ENCODE measurements around the gene ALDH2.
"Not testable (repeated sequence)": the region's sequence is repeated elsewhere in the genome, so short reads cannot be mapped to it uniquely, and the experiment has no call there.

ALDH2 gene

DNA sequence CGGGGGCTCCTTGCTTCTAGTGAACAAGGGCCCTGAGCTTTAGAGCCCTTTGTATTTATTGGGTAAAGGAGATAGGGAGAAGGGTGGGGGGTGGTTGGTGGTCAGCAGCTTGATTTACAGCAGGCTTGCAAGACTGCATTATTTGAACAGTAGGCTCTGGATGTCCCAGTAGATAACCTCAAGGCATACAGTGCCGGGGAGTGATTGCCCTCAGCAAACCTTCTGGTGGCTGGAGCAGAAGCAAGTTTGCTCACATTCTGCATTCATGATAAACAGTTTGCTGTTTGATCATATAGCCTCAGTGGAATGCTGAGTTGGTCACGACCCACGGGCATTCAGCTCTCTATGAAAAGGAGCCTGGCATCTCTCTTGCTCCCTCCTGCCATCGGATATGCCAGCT lies 58.8 kb downstream of the ALDH2 start:
- no peak for DNase-seq (ENCODE audit: low read depth in 2 of 2, low spot score in 1 of 2)

GRCh38 chr12:111826316-111826715 lies 59.6 kb downstream of the ALDH2 start:
- no peak for DNase-seq (ENCODE audit: low read depth in 2 of 2, low spot score in 1 of 2)

GRCh38 chr12:111826992-111827391 lies 60.3 kb downstream of the ALDH2 start:
- no peak for DNase-seq (ENCODE audit: low read depth in 2 of 2, low spot score in 1 of 2)

- DNase-seq (ENCODE audit: low read depth in 2 of 2, low spot score in 1 of 2), result no peak
These were observed 61.2 kb downstream of the ALDH2 start for GRCh38 chr12:111827907-111828306.

GRCh38 chr12:111828338-111828979 lies 61.7 kb downstream of the ALDH2 start:
- DNase-seq (ENCODE audit: low read depth in 2 of 2, low spot score in 1 of 2), result no peak

DNA sequence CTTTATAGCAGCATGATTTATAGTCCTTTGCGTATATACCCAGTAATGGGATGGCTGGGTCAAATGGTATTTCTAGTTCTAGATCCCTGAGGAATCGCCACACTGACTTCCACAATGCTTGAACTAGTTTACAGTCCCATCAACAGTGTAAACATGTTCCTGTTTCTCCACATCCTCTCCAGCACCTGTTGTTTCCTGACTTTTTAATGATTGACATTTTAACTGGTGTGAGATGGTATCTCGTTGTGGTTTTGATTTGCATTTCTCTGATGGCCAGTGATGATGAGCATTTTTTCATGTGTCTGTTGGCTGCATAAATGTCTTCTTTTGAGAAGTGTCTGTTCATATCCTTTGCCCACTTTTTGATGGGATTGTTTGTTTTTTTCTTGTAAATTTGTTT lies 62.9 kb downstream of the ALDH2 start:
- not testable (repeated sequence) for DNase-seq (ENCODE audit: low read depth in 2 of 2, low spot score in 1 of 2)

DNA sequence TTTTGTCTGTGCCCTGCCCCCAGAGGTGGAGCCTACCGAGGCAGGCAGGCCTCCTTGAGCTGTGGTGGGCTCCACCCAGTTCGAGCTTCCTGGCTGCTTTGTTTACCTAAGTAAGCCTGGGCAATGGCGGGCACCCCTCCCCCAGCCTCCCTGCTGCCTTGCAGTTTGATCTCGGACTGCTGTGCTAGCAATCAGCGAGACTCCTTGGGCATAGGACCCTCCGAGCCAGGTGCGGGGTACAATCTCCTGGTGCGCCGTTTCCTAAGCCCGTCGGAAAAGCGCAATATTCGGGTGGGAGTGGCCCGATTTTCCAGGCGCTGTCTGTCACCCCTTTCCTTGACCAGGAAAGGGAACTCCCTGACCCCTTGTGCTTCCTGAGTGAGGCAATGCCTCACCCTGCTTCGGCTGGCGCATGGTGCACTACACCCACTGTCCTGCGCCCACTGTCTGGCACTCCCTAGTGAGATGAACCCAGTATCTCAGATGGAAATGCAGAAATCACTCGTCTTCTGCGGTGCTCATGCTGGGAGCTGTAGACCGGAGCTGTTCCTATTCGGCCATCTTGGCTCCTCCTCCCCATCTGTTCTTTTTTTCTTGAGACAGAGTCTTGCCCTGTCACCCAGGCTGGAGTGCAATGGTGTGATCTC lies 68.1 kb downstream of the ALDH2 start:
- not testable (repeated sequence) for DNase-seq (ENCODE audit: low read depth in 2 of 2, low spot score in 1 of 2)

DNA sequence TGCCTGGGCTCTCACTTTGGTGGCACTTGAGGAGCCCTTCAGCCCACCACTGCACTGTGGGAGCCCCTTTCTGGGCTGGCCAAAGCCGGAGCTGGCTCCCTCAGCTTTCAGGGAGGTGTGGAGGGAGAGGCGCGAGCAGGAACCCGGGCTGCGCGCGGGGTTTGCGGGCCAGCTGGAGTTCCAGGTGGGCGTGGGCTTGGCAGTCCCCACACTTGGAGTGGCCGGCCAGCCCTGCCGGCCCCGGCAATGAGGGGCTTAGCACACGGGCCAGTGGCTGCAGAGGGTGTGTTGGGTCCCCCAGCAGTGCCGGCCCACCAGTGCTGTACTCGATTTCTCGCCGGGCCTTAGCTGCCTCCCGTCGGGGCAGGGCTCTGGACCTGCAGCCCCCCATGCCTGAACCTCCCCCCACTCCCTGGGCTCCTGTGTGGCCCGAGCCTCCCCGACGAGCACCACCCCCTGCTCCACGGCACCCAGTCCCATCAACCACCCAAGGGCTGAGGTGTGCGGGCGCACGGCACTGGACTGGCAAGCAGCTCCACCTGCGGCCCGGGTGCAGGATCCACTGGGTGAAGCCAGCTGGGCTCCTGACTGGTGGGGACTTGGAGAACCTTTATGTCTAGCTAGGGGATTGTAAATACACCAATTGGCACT lies 68.9 kb downstream of the ALDH2 start:
- not testable (repeated sequence) for DNase-seq (ENCODE audit: low read depth in 2 of 2, low spot score in 1 of 2)

- DNase-seq (ENCODE audit: low read depth in 2 of 2, low spot score in 1 of 2), result no peak
These were observed 71.6 kb downstream of the ALDH2 start for GRCh38 chr12:111838353-111838752.

DNA sequence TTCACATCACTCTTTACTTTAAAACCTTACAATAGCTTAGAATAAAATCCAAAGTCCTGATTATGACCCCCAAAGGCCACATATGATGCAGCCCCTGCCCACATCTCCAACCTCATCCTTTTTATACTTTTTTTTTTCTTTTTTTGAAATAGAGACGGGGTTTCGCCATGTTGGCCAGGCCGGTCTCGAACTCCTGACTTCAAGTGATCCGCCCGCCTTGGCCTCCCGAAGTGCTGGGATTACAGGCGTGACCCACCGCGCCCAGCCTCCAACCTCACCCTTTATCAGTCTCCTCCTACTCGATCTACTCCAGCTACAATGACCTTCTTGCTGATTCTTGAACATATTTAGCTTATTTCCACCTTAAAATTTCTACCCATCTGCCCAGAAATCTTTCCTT lies 74.1 kb downstream of the ALDH2 start:
- no peak for DNase-seq (ENCODE audit: low read depth in 2 of 2, low spot score in 1 of 2)

DNA sequence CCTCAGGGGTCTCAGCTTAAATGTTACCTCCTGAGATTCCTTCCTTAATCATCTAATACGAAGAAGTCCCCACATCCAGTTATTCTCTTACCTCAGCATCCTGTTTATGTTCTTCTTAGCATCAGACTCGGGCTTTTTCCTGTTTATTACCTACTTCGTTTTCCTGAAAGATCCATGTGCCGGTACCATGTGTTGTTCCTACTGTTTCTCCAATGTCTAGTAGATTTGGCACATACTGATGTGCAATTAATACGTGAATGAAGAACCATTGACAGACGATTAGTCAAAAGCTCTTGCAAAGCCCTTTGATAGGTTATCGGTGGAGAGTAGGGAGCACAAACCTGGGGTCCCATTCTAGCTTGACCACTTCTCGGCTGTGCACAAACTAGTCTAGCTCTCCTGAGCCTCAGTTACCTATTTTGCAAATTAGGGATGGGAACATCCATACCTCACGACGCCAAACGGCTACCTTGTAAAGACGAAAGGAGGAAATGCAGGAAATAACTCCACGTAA lies 74.6 kb downstream of the ALDH2 start:
- no peak for DNase-seq (ENCODE audit: low read depth in 2 of 2, low spot score in 1 of 2)

DNA sequence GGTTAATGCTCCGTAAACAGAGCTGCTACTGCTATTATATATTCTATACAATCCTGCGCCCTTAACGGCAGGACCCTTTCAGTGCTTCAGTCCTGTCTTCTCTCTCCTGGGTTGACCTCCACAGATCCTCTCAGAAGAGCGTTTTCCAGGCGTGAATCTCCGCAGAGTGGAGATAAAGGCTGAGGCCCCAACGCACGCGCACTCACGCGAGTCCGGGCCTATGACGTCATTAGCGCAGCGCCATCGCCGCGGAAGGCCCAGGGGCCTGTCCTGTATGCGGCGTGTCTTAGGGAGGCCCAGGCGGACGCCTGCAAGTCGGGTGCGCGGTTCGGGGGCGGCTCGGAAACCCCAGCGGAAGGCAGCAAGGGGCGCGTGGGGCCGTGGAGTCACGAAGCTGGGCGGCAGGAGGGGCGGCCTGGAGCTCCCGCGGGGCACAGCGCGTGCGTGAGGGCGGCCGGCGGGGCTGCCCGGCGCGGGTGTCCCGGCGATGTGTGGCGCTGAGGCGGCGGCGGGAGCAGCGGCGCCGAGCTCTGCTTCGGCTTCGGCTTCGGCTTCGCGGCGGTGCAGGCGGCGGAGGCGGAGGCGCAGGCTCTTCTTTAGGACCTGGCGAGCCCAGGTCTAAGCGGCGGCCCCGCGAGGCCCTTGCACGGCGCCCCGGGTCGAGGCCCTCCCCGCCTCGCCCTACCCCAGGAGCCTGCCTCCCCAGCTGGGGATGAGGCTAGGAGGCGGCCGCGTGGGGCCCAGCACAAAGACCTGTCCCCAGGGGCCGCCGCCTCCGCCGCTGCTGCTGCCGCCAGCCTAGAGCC lies 75.2 kb downstream of the ALDH2 start, which contains the start of gene MAPKAPK5:
Gene MAPKAPK5, plus strand, starts transcription at position 479 of the 806 bp plus-strand sequence. CDS start 506 bp downstream, outside the sequence.
- DNase-seq (ENCODE audit: low read depth in 2 of 2, low spot score in 1 of 2), result peak; percentile 95 to 98

- no peak for DNase-seq (ENCODE audit: low read depth in 2 of 2, low spot score in 1 of 2)
These were observed 76.0 kb downstream of the ALDH2 start for GRCh38 chr12:111842556-111843396.

GRCh38 chr12:111846016-111846415 lies 79.3 kb downstream of the ALDH2 start:
- no peak for DNase-seq (ENCODE audit: low read depth in 2 of 2, low spot score in 1 of 2)

GRCh38 chr12:111850526-111850925 lies 83.8 kb downstream of the ALDH2 start:
- DNase-seq (ENCODE audit: low read depth in 2 of 2, low spot score in 1 of 2), result no peak

- DNase-seq (ENCODE audit: low read depth in 2 of 2, low spot score in 1 of 2), result no peak
These were observed 91.5 kb downstream of the ALDH2 start for GRCh38 chr12:111858186-111858585.

- no peak for DNase-seq (ENCODE audit: low read depth in 2 of 2, low spot score in 1 of 2)
These were observed 92.0 kb downstream of the ALDH2 start for GRCh38 chr12:111858778-111859177.

- DNase-seq (ENCODE audit: low read depth in 2 of 2, low spot score in 1 of 2), result no peak
These were observed 98.2 kb downstream of the ALDH2 start for GRCh38 chr12:111864913-111865312.

All from stimulated activated CD8-positive, alpha-beta memory T cell treated with anti-CD3 and anti-CD28 coated beads, Interleukin-4, amount 100 ng/mL, for 1 hour (primary cell).